Suprapubic skin (tissue), 4 donors: ENCODE results near the gene LHFPL3. TPM values are rescaled to one million over a fixed set of nuclear protein-coding genes. Genes with fewer than 3 reads are reported as not detected.

ENCODE experiments used
- DNase-seq, 2 donors: peaks; one replicate each; pipeline ENCODE4 v3.0.0-alpha.2; 2019; ENCODE audit warnings: low spot score in 2 of 2
- H3K27ac ChIP-seq: fragments of 200-600 bp; sonication (generic); one replicate; pipeline ENCODE4 v1.5.1; 2019
- H3K27me3 ChIP-seq: fragments of 200-600 bp; sonication (generic); one replicate; pipeline ENCODE4 v1.5.1; 2019
- H3K36me3 ChIP-seq: fragments of 200-600 bp; sonication (generic); one replicate; pipeline ENCODE4 v1.5.1; 2019
- H3K4me1 ChIP-seq: fragments of 200-600 bp; sonication (generic); one replicate; pipeline ENCODE4 v1.5.1; 2019
- H3K4me3 ChIP-seq: fragments of 200-600 bp; sonication (generic); one replicate; pipeline ENCODE4 v1.5.1; 2019; ENCODE audit warnings: mild to moderate bottlenecking
- H3K9me3 ChIP-seq: fragments of 200-600 bp; sonication (generic); one replicate; pipeline ENCODE4 v1.5.1; 2019
- EP300 ChIP-seq: sonication (generic); formaldehyde crosslinking; IDR thresholded peaks from one replicate; pipeline ENCODE4 v1.6.1; 2017; ENCODE audit warnings: antibody characterized with exemption
- POLR2A ChIP-seq, 2 donors: fragments of 450-650 bp; IDR thresholded peaks; one replicate each; pipeline ENCODE4 v1.6.1; 2017; ENCODE audit warnings: antibody characterized with exemption in 2 of 2, mild to moderate bottlenecking in 2 of 2, moderate library complexity in 2 of 2
- POLR2AphosphoS5 ChIP-seq, 3 donors: sonication (generic); formaldehyde crosslinking; IDR thresholded peaks; one replicate each; pipeline ENCODE4 v1.6.1; 2017; ENCODE audit warnings: antibody characterized with exemption in 3 of 3
- WGBS: methylation state at CpG from one replicate; pipeline ENCODE4 v1.1.5; 2018; 5-methylcytosine and 5-hydroxymethylcytosine counted together
- total RNA-seq, 4 donors: library from RNA; depleted of rRNA; stranded (reverse); fragments of >200 nt; gene quantifications; one replicate each; pipeline ENCODE4 v1.1.0, GENCODE V29; 2016
- TF ChIP-seq, protein P1 (sequence below), 2 donors: fragments of 200-600 bp in 1 of 2; fragments of 450-650 bp in 1 of 2; sonication (generic) in 1 of 2; IDR thresholded peaks; one replicate each; pipeline ENCODE4 v1.5.1; 2016 to 2019; ENCODE audit warnings: antibody characterized with exemption in 2 of 2, mild to moderate bottlenecking in 1 of 2, moderate library complexity in 1 of 2

LHFPL3 gene
- total RNA-seq, 4 donors from 2014 or later: not detected

DNA sequence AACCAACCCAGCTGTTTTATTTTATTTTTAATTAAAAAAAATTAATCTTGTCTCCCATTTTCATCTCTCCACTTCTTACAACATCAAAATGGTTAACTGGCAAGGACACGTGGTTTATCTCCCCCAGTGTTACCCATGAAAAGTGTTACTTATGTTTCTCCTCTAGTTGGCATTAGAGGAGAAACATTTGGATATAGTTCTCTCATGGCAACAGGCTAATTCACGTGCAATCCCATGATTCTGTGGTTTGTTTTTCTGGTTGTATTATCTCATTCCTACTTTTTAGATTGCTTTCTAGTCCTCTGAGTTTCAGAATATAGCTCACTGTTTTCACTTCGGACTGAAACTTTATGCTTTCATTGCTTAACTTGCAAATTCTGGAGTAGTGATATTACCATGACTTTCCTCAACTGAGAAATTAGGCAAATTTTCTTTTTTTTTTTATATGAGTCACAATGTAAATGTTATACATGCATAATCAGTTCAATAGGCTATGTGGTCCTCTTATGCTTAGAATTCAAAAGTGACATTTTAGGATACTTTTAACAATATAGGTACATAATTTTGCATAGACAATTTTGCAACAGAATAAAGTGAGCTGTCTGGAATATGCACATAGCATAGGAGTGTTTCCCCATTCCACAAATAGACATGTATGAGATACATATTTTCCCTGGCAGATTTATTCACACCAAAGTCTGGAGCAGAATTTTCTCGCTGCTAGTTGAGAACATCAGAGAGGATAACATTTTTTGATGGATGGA is 43.0 kb downstream of the LHFPL3 start:
- Histone ChIP-seq H3K27ac (no peak overlapping the region), H3K27me3 (no peaks in the 10 kb centered on the region), H3K36me3 (no peaks in the 10 kb centered on the region), H3K4me3 (no peak overlapping the region), H3K4me1 (no peaks in the 10 kb centered on the region), H3K9me3 (no peaks in the 10 kb centered on the region)
- 57% methylated on average over 4 of the region's 4 CpGs for WGBS
- DNase-seq: no peak
- no peak for TF ChIP-seq POLR2AphosphoS5 (IDR thresholded peaks at IDR 0.05)
- TF ChIP-seq, protein P1, sequence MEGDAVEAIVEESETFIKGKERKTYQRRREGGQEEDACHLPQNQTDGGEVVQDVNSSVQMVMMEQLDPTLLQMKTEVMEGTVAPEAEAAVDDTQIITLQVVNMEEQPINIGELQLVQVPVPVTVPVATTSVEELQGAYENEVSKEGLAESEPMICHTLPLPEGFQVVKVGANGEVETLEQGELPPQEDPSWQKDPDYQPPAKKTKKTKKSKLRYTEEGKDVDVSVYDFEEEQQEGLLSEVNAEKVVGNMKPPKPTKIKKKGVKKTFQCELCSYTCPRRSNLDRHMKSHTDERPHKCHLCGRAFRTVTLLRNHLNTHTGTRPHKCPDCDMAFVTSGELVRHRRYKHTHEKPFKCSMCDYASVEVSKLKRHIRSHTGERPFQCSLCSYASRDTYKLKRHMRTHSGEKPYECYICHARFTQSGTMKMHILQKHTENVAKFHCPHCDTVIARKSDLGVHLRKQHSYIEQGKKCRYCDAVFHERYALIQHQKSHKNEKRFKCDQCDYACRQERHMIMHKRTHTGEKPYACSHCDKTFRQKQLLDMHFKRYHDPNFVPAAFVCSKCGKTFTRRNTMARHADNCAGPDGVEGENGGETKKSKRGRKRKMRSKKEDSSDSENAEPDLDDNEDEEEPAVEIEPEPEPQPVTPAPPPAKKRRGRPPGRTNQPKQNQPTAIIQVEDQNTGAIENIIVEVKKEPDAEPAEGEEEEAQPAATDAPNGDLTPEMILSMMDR (IDR thresholded peaks at IDR 0.05): no peak
- no peak for TF ChIP-seq POLR2A (IDR thresholded peaks at IDR 0.05)
- no peak for TF ChIP-seq EP300

DNA sequence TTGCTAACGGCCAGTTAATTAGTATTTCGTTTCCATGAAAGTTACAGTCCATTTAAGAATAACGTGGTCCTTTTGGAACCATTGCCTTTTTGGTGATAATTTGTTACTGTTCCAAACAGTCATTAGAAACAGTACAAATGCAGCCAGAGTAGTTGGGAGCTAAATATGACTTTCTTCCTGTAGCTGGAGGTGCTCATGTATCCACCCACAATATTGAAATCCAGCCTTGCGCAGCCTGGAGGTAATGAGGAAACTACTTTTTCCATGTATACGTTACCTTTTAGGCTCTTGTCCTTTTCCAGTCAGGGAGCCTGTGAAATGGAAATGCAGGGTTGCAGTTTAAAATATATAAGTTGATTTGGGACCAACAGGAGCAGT is 43.6 kb downstream of the LHFPL3 start:
- H3K36me3 ChIP-seq: no peaks in the 10 kb centered on the region
- no peak overlapping the region for H3K4me3 ChIP-seq
- TF ChIP-seq POLR2A (IDR thresholded peaks at IDR 0.05) (no peak), EP300 (no peak), POLR2AphosphoS5 (IDR thresholded peaks at IDR 0.05) (no peak)
- TF ChIP-seq, protein P1 (IDR thresholded peaks at IDR 0.05): no peak
- DNase-seq: no peak
- H3K27me3 ChIP-seq: no peaks in the 10 kb centered on the region
- no peak overlapping the region for H3K27ac ChIP-seq
- no peaks in the 10 kb centered on the region for H3K9me3 ChIP-seq
- H3K4me1 ChIP-seq: no peaks in the 10 kb centered on the region
- WGBS: 76% methylated on average over 5 of the region's 5 CpGs

DNA sequence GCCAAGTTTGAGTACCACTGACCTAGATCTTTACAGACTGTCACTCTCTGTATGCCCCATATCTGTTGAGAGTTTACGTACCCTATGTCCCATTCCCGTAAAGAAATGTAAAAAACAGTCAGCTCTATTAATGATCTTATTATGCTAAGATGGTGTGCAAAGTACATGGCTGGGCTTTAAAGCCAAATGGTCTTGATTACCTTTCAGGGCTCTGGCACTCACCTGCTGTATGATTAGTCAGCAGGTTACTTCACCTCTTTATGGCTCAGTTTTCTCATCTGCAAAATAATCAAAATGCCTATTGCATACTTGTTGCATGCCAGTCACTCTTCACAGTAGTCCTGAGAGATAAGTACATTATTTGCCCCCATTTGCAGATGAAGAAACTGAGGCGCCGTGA is 54.2 kb downstream of the LHFPL3 start:
- TF ChIP-seq, protein P1 (IDR thresholded peaks at IDR 0.05): no peak
- no peak for TF ChIP-seq POLR2A (IDR thresholded peaks at IDR 0.05)
- TF ChIP-seq POLR2AphosphoS5 (IDR thresholded peaks at IDR 0.05): no peak
- no peak for TF ChIP-seq EP300
- no peak overlapping the region for H3K4me3 ChIP-seq
- H3K4me1 ChIP-seq: no peaks in the 10 kb centered on the region
- H3K9me3 ChIP-seq: peaks cover 3% of the 10 kb centered on the region
- H3K27ac ChIP-seq: no peak overlapping the region
- no peak for DNase-seq
- H3K27me3 ChIP-seq: peaks cover 4% of the 10 kb centered on the region
- no peaks in the 10 kb centered on the region for H3K36me3 ChIP-seq
- 95% methylated on average over 4 of the region's 4 CpGs for WGBS

DNA sequence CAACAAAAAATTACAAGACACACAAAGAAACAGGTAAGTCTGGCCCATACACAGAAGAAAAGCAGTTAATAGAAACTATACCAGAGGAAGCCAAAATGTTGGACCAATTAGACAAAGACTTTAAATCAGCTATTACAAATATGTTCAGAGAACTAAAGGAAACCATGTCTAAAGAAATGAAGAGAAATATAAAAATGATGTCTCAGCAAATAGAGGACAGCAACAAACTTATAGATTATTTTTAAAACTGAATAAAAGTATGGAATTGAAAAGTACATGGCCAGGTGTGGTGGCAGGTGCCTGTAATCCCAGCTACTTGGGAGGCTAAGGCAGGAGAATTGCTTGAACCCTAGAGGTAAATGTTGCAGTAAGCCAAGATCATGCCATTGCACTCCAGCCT is 58.5 kb downstream of the LHFPL3 start:
- TF ChIP-seq, protein P1 (IDR thresholded peaks at IDR 0.05): no peak
- no peak for TF ChIP-seq POLR2A (IDR thresholded peaks at IDR 0.05)
- no peak for TF ChIP-seq POLR2AphosphoS5 (IDR thresholded peaks at IDR 0.05)
- TF ChIP-seq EP300: no peak
- Histone ChIP-seq H3K27me3 (peaks cover 4% of the 10 kb centered on the region), H3K4me1 (no peaks in the 10 kb centered on the region)

DNA sequence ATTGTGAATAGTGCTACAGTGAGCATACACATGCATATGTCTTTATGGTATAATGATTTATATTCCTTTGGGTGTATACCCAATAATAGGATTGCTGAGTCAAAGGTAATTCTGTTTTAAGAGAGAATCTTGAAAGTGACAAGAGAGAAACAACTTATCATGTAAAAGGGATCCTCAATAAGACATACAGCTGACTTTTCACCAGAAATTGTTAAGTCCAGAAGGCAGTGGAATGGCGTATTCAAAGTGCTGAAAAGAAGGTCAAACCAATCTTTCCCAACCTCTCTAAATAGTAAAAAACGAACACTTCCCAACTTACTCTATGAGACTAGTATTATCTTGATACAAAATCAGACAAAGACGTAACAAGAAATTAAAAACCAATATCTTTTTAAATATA is 59.8 kb downstream of the LHFPL3 start:
- TF ChIP-seq EP300 (no peak), POLR2AphosphoS5 (IDR thresholded peaks at IDR 0.05) (no peak), POLR2A (IDR thresholded peaks at IDR 0.05) (no peak)
- TF ChIP-seq, protein P1 (IDR thresholded peaks at IDR 0.05): no peak
- Histone ChIP-seq H3K36me3 (no peaks in the 10 kb centered on the region), H3K9me3 (peaks cover 3% of the 10 kb centered on the region), H3K4me1 (no peaks in the 10 kb centered on the region), H3K27ac (no peak overlapping the region), H3K27me3 (no peaks in the 10 kb centered on the region), H3K4me3 (no peak overlapping the region)
- DNase-seq: no peak
- 79% methylated on average over 3 of the region's 3 CpGs for WGBS

More for the DNA sequence above, 58.5 kb downstream of the LHFPL3 start:
- Histone ChIP-seq H3K4me3 (no peak overlapping the region), H3K9me3 (peaks cover 3% of the 10 kb centered on the region), H3K27ac (no peak overlapping the region), H3K36me3 (no peaks in the 10 kb centered on the region)
- no peak for DNase-seq
